DND-41 (cell line): ENCODE data around the gene MYH11.

Experiments used
- CTCF ChIP-seq: IDR thresholded peaks from 2 replicates; pipeline ENCODE4 v1.5.1; 2012; ENCODE audit warnings: borderline replicate concordance, low read length, moderate library complexity, mild to moderate bottlenecking; ENCODE audit not compliant: poor library complexity, severe bottlenecking; ENCODE audit errors: extremely low read depth
- EZH2 ChIP-seq: IDR thresholded peaks from 3 replicates; pipeline ENCODE4 v1.6.1; 2012; ENCODE audit warnings: borderline replicate concordance, low read depth, mild to moderate bottlenecking, moderate library complexity, low read length, inconsistent platforms; ENCODE audit not compliant: severe bottlenecking

- TF ChIP-seq CTCF, result no peak
- TF ChIP-seq EZH2, result no peak
Measured at GRCh38 chr16:15798671-15799070, 58.2 kb downstream of the MYH11 start.
